NCI-H446 (cell line): ENCODE results near the gene DISP2.
A peak's percentile ranks its signal among the peaks of the same experiment; 100 is the strongest.

Experiments
- DNase-seq, 2 experiments: peaks; one replicate each; lab custom pipeline; 2025; lab: John Stamatoyannopoulos, UW

The DISP2 gene

DNA sequence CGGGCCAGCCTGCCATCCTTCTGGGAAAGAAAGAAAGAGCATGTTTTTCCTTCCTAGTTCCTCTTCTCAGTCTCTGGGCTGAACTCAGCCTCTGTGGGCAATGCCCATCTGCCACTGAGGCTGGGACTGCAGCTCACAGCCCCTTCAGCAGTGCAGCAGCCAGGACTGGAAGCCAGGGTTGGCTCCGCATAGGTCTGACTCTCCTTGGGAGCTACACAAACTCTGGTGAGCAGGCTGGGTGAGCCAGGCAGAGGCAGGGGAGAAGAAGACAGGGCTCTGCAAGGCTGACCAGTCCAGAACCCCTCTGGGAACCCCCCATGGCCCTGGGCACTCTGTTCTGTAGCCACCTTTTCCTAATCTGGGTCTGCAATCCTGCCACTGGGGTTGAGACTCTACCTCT, 3.6 kb downstream of the DISP2 start:
- peak in 1 of 2 experiments; percentile 26 for DNase-seq

DNA sequence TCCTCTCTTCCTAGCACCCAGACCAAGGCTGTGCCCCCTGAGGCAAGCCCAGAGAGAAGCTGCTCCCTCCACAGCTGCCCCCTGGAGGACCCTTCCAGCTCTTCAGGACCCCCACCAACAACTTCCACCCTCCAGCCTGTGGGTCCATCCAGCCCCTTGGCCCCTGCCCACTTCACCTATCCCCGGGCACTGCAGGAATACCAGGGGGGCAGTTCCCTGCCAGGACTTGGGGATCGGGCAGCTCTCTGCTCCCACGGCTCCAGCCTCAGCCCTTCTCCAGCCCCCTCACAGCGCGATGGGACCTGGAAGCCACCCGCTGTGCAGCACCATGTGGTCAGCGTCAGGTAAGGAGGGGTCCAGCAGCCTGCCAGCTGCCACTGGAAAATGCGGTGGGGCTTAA, 5.6 kb downstream of the DISP2 start:
- DNase-seq: no peak

DNA sequence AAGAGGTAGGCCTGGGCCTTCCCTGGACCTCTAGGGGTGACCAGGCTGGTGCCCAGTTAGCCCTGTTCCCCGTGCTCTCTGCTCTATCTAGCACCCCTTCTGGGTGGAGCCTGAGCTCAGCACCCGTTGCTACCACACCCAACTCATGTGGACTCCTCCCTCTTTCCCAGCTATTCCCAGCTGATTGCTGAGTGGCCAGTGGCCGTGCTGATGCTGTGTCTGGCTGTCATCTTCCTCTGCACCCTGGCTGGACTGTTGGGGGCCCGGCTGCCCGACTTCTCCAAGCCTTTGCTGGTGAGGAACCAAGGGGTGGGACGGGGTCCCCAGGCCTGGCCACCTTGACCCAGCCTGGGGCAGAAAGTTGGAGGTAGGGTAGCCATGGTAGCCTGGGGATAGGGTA, 6.2 kb downstream of the DISP2 start:
- DNase-seq: no peak

DNA sequence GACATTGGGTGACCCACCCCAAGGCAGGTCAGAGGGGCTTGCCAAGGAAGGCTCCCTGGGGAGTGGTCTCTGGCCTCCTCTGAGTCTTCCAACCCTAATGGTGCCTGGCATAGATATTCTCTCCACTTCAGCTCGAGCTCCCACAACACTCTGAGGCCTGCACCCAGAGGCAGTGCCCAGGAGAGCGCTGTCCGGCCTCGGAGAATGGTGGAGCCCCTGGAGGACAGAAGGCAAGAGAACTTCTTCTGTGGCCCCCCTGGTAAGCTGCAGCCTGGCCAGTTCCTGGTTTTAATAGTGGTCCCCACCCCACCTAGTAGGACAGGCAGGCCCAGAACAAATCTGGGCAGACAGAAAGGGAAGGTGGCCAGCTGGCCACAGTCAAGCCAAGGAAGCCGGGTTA, 7.0 kb downstream of the DISP2 start:
- peak in 1 of 2 experiments; percentile 26 for DNase-seq

DNA sequence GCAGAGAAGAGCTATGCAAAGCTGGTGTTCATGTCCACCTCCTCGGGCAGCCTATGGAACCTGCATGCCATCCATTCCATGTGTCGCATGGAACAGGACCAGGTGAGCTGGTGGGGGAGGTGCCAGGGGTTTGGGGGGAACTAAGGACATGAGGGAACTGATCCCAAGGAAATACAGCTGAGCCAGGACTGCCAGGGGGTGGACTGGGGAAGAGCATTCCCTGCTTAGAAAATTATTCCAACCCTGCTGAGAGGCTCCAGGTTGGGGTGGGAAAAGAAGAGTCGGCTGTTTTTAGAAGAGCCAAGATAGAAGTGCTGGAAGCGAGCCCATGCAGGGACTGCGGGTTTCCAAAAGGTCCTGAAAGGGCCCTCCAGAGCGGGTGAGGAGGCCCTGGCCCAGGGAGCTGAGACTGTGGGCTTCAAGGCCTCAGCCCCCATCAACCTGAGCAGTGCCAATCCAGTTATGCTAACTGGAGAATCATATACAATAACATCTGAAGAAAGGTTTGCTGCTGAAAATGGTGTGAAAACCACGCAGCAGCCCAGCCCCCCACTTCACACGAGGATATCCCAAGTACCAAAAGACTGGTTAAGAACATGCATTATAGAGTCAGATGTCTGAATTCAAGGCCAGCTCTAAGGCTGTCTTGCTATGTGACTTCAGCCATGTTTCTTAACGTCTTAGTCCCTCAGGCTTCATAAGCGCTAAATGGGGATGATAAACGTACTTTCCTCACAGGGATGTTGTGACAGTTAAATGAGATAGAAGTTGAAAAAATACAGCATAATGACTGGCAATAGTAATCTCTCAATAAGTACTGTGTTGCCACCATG, 7.8 kb downstream of the DISP2 start:
- peak; percentile 28 to 52 for DNase-seq

DNA sequence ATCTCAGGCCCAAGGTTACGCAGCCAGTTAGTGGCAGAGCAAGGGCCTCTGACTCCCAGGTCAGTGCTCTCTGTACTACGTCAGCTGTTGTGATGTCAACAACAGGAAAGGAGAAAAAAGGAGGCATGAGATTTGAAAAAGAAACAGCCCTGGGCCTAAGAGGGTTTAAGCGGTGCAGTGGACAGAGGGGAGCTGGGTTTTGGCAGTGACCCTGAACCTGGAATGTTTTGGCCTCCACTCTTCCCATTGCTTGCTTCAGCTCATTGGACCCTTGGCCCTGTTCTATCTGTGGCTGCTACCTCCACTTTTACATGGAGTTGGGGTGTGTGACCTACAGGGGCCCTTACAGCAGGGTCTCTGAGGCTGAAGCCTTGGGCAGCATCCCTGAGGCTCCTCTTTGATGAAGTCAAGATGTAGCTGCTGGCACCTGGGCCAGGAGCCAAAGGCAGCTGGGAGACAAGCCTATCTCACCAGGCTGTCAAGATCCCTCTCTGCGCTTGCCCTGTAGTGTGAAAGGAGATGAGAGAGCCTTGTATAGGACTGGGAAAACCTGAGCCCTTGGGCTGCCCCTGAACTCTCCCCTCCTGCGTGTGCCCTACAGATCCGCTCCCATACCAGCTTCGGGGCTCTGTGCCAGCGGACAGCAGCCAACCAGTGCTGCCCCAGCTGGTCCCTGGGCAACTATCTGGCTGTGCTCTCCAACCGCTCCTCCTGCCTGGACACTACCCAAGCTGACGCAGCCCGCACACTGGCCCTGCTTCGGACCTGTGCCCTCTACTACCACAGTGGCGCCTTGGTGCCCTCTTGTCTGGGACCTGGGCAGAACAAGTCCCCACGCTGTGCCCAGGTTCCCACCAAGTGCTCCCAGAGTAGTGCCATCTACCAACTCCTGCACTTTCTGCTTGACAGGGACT, 8.7 kb downstream of the DISP2 start:
- peak; percentile 65 to 86 for DNase-seq

DNA sequence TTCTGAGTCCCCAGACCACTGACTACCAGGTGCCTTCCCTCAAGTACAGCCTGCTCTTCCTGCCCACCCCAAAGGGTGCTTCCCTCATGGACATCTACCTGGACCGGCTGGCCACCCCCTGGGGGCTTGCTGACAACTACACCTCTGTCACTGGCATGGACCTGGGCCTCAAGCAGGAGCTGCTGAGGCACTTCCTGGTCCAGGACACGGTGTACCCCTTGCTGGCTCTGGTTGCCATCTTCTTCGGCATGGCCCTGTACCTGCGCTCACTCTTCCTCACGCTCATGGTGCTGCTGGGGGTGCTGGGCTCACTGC, 9.3 kb downstream of the DISP2 start:
- no peak for DNase-seq

DNA sequence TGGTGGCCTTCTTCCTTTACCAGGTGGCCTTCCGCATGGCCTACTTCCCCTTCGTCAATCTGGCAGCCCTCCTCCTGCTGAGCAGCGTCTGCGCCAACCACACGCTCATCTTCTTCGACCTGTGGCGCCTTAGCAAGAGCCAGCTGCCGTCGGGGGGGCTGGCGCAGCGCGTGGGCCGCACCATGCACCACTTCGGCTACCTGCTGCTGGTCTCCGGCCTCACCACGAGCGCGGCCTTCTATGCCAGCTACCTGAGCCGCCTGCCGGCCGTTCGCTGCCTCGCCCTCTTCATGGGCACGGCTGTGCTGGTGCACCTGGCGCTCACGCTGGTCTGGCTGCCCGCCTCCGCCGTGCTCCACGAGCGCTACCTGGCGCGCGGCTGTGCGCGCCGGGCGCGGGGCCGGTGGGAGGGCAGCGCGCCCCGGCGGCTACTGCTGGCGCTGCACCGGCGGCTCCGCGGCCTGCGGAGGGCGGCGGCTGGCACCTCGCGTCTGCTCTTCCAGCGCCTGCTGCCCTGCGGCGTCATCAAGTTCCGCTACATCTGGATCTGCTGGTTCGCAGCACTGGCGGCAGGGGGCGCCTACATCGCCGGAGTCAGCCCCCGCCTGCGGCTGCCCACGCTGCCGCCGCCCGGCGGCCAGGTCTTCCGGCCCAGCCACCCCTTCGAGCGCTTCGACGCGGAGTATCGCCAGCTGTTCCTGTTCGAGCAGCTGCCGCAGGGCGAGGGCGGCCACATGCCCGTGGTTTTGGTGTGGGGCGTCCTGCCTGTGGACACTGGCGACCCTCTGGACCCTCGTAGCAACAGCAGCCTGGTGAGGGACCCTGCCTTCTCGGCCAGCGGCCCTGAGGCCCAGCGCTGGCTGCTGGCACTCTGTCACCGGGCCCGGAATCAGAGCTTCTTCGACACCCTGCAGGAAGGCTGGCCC, 9.9 kb downstream of the DISP2 start:
- DNase-seq: no peak

DNA sequence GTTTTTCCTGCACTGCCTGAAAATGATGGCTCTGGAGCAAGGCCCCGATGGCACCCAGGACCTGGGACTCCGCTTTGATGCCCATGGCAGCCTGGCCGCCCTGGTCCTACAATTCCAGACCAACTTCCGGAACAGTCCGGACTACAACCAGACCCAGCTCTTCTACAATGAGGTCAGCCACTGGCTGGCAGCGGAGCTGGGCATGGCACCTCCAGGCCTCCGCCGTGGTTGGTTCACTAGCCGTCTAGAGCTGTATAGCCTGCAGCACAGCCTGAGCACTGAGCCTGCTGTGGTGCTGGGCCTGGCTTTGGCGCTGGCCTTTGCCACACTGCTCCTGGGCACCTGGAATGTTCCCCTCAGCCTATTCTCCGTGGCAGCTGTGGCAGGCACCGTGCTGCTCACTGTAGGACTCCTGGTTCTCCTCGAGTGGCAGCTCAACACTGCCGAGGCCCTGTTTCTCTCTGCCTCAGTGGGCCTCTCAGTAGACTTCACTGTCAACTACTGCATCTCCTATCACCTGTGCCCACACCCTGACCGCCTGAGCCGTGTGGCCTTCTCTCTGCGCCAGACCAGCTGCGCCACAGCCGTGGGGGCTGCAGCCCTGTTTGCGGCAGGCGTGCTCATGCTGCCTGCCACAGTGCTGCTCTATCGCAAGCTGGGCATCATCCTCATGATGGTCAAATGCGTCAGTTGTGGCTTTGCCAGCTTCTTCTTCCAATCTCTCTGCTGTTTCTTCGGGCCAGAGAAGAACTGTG, 10.9 kb downstream of the DISP2 start:
- no peak for DNase-seq

DNA sequence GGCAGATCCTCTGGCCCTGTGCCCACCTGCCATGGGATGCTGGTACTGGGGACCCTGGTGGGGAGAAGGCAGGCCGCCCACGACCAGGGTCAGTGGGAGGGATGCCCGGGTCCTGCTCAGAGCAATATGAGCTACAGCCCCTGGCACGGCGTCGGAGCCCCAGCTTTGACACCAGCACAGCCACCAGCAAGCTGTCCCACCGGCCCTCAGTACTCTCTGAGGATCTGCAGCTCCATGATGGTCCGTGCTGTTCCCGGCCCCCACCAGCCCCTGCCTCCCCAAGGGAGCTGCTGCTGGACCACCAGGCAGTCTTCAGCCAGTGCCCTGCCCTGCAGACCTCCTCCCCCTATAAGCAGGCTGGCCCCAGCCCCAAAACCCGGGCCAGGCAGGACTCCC, 11.5 kb downstream of the DISP2 start:
- DNase-seq: no peak

DNA sequence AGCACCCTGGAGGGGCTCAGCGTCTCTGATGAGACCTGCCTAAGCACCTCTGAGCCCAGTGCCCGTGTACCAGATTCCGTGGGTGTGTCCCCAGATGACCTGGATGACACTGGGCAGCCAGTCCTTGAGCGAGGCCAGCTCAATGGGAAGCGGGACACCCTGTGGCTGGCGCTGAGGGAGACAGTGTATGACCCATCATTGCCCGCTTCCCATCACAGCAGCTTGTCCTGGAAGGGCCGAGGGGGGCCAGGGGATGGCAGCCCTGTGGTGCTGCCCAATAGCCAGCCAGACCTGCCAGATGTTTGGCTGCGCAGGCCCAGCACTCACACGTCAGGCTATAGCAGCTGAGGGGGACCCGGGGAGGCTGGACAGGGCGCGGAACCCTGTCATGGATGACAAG, 12.0 kb downstream of the DISP2 start:
- DNase-seq: no peak

DNA sequence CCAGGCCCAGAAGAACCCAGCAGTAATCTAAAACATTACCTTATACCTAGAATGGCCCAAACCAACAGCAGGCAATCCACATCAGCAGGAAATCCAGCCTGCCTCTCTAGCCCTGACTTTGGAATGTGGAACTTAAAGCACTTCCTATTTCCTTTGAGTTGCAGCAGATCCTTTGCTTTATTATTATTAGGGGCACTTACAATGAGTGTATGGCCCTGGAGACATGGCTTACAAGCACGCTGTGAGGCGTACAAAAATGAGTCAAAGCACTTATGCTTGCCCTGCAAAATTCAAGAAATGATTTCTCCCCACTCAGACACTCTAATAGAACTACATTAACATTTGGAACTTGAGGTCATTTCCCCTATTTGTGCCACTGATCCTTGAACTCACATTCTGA, 15.0 kb downstream of the DISP2 start:
- DNase-seq: no peak

DNA sequence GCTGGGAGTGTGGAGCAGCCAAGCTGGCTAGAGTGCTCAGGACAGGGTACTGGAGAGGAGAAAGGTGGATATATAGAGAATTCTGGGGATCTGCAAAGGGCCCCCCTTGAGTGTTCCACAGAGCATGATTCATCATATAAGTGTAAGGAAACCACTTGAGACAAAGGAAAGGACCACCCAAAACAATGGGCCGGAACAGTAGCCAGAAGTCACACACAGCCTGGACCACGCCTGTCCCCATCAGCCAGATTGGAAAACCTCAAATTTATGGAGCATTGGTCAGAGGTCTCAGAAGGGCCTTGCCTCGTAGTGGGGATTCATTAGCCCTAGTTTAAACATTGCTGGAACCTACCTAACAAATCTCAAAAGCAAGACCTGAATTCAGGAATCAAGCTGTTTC, 19.6 kb downstream of the DISP2 start:
- DNase-seq: no peak

DNA sequence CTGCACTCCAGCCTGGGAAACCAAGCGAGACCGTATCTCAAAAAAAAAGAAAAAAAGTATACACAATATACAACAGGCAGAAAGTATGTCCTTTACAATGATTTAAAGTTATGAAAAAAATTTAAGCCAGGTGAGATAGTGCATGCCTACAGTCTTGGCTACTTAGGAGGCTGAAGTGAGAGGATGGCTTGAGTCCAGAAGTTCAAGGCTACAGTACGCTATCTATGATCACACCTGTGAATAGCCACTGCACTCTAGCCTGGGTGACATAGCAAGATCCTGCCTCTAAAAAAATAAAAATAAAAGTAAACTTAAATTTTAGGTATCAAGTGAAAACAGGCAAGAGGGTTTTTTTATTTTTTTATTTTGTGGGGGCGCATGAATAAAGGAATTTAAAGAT, 21.4 kb downstream of the DISP2 start:
- DNase-seq: no peak

DNA sequence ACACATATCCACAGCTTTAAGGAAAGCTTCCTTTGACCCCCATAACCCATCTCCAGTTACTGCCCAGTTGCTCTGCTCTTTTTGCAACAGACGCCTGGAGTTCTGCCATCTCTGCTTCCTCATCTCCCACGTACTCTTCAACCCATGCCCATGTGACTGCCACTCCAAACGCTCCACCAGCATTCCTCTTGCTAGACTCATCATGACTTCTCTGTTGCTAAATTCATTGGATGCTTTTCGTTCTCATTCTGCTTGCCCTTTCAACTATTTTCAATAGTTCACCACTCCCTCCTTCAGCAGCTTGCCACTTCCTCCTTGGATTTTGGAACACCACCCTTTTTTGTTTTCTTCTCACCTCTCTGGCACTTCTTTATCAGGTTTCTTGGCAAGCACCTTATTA, 21.8 kb downstream of the DISP2 start:
- DNase-seq: no peak

DNA sequence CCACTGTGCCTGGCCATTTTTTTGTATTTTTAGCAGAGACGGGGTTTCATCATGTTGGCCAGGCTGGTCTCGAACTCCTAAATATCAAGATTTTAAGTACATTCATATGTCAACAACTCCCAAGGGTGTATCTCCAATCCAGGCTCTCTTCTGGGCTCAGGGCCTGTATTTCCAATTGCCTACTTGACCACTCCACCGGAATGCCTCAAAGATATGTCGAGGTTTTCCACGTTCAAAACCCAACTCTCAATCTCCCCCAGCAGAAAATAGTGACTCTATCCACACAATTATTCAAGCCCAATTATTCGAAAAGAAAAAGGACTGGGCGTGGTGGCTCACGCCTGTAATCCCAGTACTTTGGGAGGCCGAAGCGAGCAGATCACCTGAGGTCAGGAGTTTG, 22.6 kb downstream of the DISP2 start:
- DNase-seq: no peak

DNA sequence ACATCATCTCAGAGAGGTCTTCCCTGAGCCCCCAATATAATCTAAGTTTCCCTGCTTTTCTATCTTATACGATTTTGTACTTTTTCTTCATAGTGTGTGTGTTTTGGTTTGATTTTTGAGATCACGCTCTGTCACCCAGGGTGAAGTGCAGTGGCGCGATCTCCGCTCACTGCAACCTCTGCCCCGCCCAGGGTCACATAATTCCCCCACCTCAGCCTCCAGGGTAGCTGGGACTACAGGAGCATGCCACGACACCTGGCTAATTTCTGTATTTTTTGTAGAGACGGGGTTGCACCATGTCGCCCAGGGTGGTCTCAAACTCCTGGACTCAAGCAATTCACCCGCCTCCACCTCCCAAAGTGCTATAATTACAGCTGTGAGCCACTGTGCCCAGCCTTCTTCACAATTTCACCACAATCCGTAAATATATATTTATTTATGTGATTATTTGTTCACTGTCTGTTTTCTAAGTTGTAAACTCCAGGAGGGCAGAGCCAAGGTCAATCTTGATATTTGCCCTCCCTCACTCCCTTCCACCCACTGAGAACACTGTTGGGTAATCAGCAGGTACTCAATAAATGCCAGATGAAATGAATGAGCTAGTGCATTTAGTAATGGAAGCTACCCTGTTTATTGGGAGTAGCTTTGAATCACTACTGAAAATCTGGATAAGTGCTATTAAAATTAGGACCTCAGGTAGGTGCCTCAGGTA, 24.0 kb downstream of the DISP2 start:
- no peak for DNase-seq

DNA sequence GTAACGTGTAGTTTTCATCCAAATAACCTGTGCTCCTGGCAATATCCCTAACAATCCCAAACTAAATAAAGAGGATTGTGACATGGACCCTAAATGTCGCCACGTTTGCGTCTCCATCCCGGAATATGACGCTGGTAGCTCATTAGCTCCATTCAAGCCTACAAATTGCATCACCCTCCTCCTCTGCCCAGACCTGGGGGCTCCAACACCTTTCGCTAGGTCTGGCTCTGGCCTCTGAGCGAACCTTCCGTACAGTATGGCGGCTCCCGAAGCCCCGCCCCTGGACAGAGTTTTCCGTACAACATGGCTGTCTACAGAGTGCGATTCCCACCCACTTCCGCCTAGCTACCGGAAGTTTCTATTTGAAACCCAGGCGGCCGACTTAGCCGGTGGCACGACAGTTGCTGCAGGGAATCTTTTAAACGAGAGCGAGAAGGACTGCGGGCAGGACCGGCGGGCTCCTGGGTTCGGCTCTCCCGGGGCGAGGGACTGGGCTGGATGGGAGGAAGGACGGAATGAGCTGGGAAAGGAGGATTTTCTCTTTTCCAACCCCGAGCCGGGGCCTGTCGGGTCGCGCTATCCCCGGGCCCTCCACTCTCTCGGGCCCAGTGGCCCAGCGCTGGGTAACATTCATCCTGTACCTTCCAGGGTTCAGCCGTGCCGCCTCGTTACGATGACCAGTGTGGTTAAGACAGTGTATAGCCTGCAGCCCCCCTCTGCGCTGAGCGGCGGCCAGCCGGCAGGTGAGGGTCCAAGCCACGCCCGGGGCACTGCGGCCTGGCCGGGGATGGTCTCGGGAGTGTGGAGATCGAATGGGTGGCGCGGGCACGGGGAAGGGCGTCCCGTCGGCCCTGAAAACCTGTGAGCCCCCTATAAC, 24.8 kb downstream of the DISP2 start, which contains the start of gene KNSTRN:
TSS of gene KNSTRN (plus strand) at position 142 of the 877 bp plus-strand sequence. CDS start at position 257, 115 bp downstream.
- peak; percentile 88 to 92 for DNase-seq

DNA sequence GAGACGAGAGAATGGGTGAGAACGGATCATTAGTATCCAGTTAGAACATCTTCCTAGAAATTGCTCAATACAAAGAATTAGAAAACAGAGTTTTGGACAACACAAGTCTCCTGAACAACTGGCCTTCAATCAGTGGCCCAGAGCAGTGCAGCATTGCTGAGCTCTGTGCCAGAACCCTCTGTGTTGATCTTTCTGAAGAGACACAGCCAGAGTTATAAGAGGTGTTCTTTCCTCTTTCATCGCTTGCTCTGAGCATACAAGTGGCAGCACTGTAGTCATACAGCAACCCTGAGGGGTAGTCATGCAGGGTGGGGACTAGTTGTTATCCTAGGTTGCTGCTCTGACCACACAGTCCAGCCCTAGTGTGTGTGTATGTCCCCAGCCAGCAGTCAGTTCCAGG, 28.5 kb downstream of the DISP2 start:
- DNase-seq: no peak
